SK-N-SH (cell line): ENCODE results near the gene CHCHD3.
A peak's percentile ranks its signal among the peaks of the same experiment; 100 is the strongest.

Source experiments
- CTCF ChIP-seq: fragments of 200-600 bp; sonication (generic); IDR thresholded peaks from 2 replicates; pipeline ENCODE4 v1.6.1; 2017; ENCODE audit warnings: antibody characterized with exemption, mild to moderate bottlenecking, moderate library complexity
- EP300 ChIP-seq, 2 experiments: IDR thresholded peaks; 2 replicates each; pipeline versions ENCODE4 v1.4.0 to v1.6.1; 2012; ENCODE audit warnings: borderline replicate concordance in 1 of 2, low read depth in 1 of 2, low read length in 1 of 2
- EZH2phosphoT487 ChIP-seq: fragments of 200-600 bp; sonication (generic); IDR thresholded peaks from 2 replicates; pipeline ENCODE4 v1.6.1; 2017; ENCODE audit warnings: low read depth, mixed run types, mild to moderate bottlenecking, antibody characterized with exemption, moderate library complexity, borderline replicate concordance
- JUND ChIP-seq: IDR thresholded peaks from 2 replicates; pipeline ENCODE4 v1.4.0; 2012
- MXI1 ChIP-seq: IDR thresholded peaks from 2 replicates; pipeline ENCODE4 v1.6.1; 2012; ENCODE audit warnings: mild to moderate bottlenecking, low read depth, low read length, improper control_type of control experiment
- NRF1 ChIP-seq: IDR thresholded peaks from 2 replicates; pipeline ENCODE4 v1.6.1; 2012; ENCODE audit warnings: low read depth, mild to moderate bottlenecking, low read length
- SMC3 ChIP-seq: IDR thresholded peaks from 2 replicates; pipeline ENCODE4 v1.6.1; 2012; ENCODE audit warnings: low read depth, low read length, improper control_type of control experiment
- TAF1 ChIP-seq: IDR thresholded peaks from 2 replicates; pipeline ENCODE4 v1.6.1; 2012; ENCODE audit warnings: low read depth, mild to moderate bottlenecking, low read length, moderate library complexity, borderline replicate concordance
- TEAD4 ChIP-seq: IDR thresholded peaks from 2 replicates; pipeline ENCODE4 v1.4.0; 2012; ENCODE audit warnings: mild to moderate bottlenecking, borderline replicate concordance; ENCODE audit not compliant: insufficient read depth
- YY1 ChIP-seq: IDR thresholded peaks from 2 replicates; pipeline ENCODE4 v1.4.0; 2012; ENCODE audit warnings: low read depth, mild to moderate bottlenecking
- TF ChIP-seq, protein P1 (sequence below): fragments of 150-350 bp; IDR thresholded peaks from 2 replicates; pipeline ENCODE4 v1.6.1; 2016; ENCODE audit warnings: mild to moderate bottlenecking, low read depth, low read length
- TF ChIP-seq, protein P2 (sequence below): IDR thresholded peaks from 2 replicates; pipeline ENCODE4 v1.4.0; 2012; ENCODE audit warnings: low read depth, borderline replicate concordance

- TF ChIP-seq EP300 (IDR thresholded peaks at IDR 0.05; ENCODE audit: borderline replicate concordance in 1 of 2, low read depth in 1 of 2, low read length in 1 of 2) = peak in 1 of 2 experiments; percentile 62; a peak in 1 of 4 replicates
- TF ChIP-seq CTCF = no peak
- peak; percentile 26; the same call in 1 of the 2 replicates for TF ChIP-seq TEAD4
- no peak for TF ChIP-seq SMC3
- TF ChIP-seq EZH2phosphoT487 = no peak
- TF ChIP-seq TAF1 = no peak
- TF ChIP-seq, protein P1, sequence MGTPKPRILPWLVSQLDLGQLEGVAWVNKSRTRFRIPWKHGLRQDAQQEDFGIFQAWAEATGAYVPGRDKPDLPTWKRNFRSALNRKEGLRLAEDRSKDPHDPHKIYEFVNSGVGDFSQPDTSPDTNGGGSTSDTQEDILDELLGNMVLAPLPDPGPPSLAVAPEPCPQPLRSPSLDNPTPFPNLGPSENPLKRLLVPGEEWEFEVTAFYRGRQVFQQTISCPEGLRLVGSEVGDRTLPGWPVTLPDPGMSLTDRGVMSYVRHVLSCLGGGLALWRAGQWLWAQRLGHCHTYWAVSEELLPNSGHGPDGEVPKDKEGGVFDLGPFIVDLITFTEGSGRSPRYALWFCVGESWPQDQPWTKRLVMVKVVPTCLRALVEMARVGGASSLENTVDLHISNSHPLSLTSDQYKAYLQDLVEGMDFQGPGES = no peak
- TF ChIP-seq YY1 = no peak
- TF ChIP-seq, protein P2, sequence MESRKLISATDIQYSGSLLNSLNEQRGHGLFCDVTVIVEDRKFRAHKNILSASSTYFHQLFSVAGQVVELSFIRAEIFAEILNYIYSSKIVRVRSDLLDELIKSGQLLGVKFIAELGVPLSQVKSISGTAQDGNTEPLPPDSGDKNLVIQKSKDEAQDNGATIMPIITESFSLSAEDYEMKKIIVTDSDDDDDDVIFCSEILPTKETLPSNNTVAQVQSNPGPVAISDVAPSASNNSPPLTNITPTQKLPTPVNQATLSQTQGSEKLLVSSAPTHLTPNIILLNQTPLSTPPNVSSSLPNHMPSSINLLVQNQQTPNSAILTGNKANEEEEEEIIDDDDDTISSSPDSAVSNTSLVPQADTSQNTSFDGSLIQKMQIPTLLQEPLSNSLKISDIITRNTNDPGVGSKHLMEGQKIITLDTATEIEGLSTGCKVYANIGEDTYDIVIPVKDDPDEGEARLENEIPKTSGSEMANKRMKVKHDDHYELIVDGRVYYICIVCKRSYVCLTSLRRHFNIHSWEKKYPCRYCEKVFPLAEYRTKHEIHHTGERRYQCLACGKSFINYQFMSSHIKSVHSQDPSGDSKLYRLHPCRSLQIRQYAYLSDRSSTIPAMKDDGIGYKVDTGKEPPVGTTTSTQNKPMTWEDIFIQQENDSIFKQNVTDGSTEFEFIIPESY = peak; percentile 22; the same call in 1 of the 2 replicates
- no peak for TF ChIP-seq MXI1
- TF ChIP-seq JUND = peak; percentile 83
- TF ChIP-seq NRF1 = no peak
These were observed 28.5 kb downstream of the CHCHD3 start for GRCh38 chr7:133053321-133053891.
